Liver (tissue), 9 donors: Measurements from ENCODE around the gene GLB1L2. TPM values are rescaled to one million over a fixed set of nuclear protein-coding genes. Genes with fewer than 3 reads are reported as not detected.

ENCODE experiments used
- DNase-seq: peaks from one replicate; pipeline ENCODE4 v3.0.0-alpha.2; 2017; ENCODE audit warnings: low spot score
- H3K27ac ChIP-seq, 2 donors: one replicate each; pipeline ENCODE4 v1.7.0; 2013; ENCODE audit warnings: inconsistent platforms in 2 of 2, low read length in 2 of 2, control low read depth in 1 of 2, low read depth in 1 of 2, mild to moderate bottlenecking in 1 of 2
- H3K27me3 ChIP-seq, 4 donors: one replicate each; pipeline versions ENCODE4 v1.6.1 to v1.7.0; 2013; ENCODE audit warnings: low read length in 3 of 4, inconsistent platforms in 1 of 4, mild to moderate bottlenecking in 1 of 4, moderate library complexity in 1 of 4; ENCODE audit not compliant: control insufficient read depth in 4 of 4, insufficient read depth in 4 of 4
- H3K36me3 ChIP-seq, 4 donors: one replicate each; pipeline versions ENCODE4 v1.6.1 to v1.7.0; 2013; ENCODE audit warnings: low read length in 3 of 4, mild to moderate bottlenecking in 3 of 4, low read depth in 1 of 4, moderate library complexity in 1 of 4; ENCODE audit not compliant: control insufficient read depth in 4 of 4, insufficient read depth in 3 of 4
- H3K4me1 ChIP-seq, 4 donors: one replicate each; pipeline versions ENCODE4 v1.6.1 to v1.7.0; 2013; ENCODE audit warnings: low read length in 3 of 4, mild to moderate bottlenecking in 3 of 4, moderate library complexity in 1 of 4; ENCODE audit not compliant: control insufficient read depth in 4 of 4, insufficient read depth in 4 of 4
- H3K4me3 ChIP-seq, 3 donors: one replicate each; pipeline versions ENCODE4 v1.6.1 to v1.7.0; 2013; ENCODE audit warnings: low read length in 3 of 3, control low read depth in 1 of 3, low read depth in 1 of 3, mild to moderate bottlenecking in 1 of 3
- H3K9ac ChIP-seq, 2 donors: one replicate each; pipeline ENCODE4 v1.7.0; 2013; ENCODE audit warnings: low read length in 2 of 2, mild to moderate bottlenecking in 2 of 2, moderate library complexity in 2 of 2, control low read depth in 1 of 2, low read depth in 1 of 2
- H3K9me3 ChIP-seq, 4 donors: one replicate each; pipeline versions ENCODE4 v1.6.1 to v1.7.0; 2013; ENCODE audit warnings: low read length in 3 of 4; ENCODE audit not compliant: control insufficient read depth in 4 of 4
- FOXA1 ChIP-seq: IDR thresholded peaks from 2 replicates; pipeline ENCODE4 v1.6.1; 2016; ENCODE audit warnings: antibody characterized with exemption
- FOXA2 ChIP-seq: IDR thresholded peaks from 2 replicates; pipeline ENCODE4 v1.6.1; 2016; ENCODE audit warnings: antibody characterized with exemption
- GABPA ChIP-seq, 2 donors: IDR thresholded peaks in 1 of 2; conservative IDR thresholded peaks in 1 of 2; 2 replicates each; pipeline ENCODE4 v1.6.1; 2016; ENCODE audit warnings: antibody characterized with exemption in 2 of 2, mild to moderate bottlenecking in 1 of 2, moderate library complexity in 1 of 2
- HNF4G ChIP-seq: IDR thresholded peaks from 2 replicates; pipeline ENCODE4 v1.6.1; 2016; ENCODE audit warnings: antibody characterized with exemption
- JUND ChIP-seq, 2 donors: IDR thresholded peaks; 2 replicates each; pipeline ENCODE4 v1.6.1; 2016; ENCODE audit warnings: antibody characterized with exemption in 2 of 2
- NR2F2 ChIP-seq: IDR thresholded peaks from 2 replicates; pipeline ENCODE4 v1.6.1; 2016; ENCODE audit warnings: antibody characterized with exemption
- RAD21 ChIP-seq, 2 donors: IDR thresholded peaks; 2 replicates each; pipeline ENCODE4 v1.6.1; 2016; ENCODE audit warnings: antibody characterized with exemption in 2 of 2, mild to moderate bottlenecking in 2 of 2
- SP1 ChIP-seq: IDR thresholded peaks from 2 replicates; pipeline ENCODE4 v1.6.1; 2018; ENCODE audit warnings: antibody characterized with exemption, mild to moderate bottlenecking
- YY1 ChIP-seq: IDR thresholded peaks from 2 replicates; pipeline ENCODE4 v1.6.1; 2016; ENCODE audit warnings: antibody characterized with exemption, mild to moderate bottlenecking
- WGBS: extraction: QIAGEN DNeasy Blood & Tissue Kit; methylation state at CpG from one replicate; pipeline ENCODE4 v1.1.7; 2013; 5-methylcytosine and 5-hydroxymethylcytosine counted together
- polyA plus RNA-seq, 2 donors: library from polyadenylated mRNA; stranded (reverse) in 1 of 2; unstranded in 1 of 2; fragments of 200-250 nt in 1 of 2; fragments of >200 nt in 1 of 2; fragmentation: Nextera tagmentation in 1 of 2; extraction: Ambion mirVana in 1 of 2; gene quantifications; one replicate each; pipeline versions ENCODE4 v1.2.1 to v1.2.3, GENCODE V29; 2013 to 2015
- total RNA-seq, 2 donors: library from RNA; depleted of rRNA; stranded (reverse); fragments of >200 nt; gene quantifications; one replicate each; pipeline ENCODE4 v1.2.3, GENCODE V29; 2014
- TF ChIP-seq, protein P1 (sequence below): IDR thresholded peaks from 2 replicates; pipeline ENCODE4 v1.6.1; 2016; ENCODE audit warnings: antibody characterized with exemption
- TF ChIP-seq, protein P2 (sequence below): IDR thresholded peaks from 2 replicates; pipeline ENCODE4 v1.6.1; 2016; ENCODE audit warnings: antibody characterized with exemption, mild to moderate bottlenecking
- TF ChIP-seq, protein P3 (sequence below): IDR thresholded peaks from 2 replicates; pipeline ENCODE4 v1.6.1; 2016; ENCODE audit warnings: antibody characterized with exemption
- TF ChIP-seq, protein P4 (sequence below): fragments of 150-350 bp; IDR thresholded peaks from 2 replicates; pipeline ENCODE4 v1.5.1; 2017; ENCODE audit warnings: improper control_type of control experiment, low read depth, low read length; ENCODE audit not compliant: missing input control
- TF ChIP-seq, protein P5 (sequence below): IDR thresholded peaks from 2 replicates; pipeline ENCODE4 v1.6.1; 2016; ENCODE audit warnings: antibody characterized with exemption
- donor health status: healthy.
- donor health status: healthy.
- donor health status: healthy.
- donor health status: healthy.
- donor health status: healthy.

GLB1L2 gene
- total and polyA plus RNA-seq, 4 donors, result 0.23 to 0.50 (median 0.42) TPM

DNA sequence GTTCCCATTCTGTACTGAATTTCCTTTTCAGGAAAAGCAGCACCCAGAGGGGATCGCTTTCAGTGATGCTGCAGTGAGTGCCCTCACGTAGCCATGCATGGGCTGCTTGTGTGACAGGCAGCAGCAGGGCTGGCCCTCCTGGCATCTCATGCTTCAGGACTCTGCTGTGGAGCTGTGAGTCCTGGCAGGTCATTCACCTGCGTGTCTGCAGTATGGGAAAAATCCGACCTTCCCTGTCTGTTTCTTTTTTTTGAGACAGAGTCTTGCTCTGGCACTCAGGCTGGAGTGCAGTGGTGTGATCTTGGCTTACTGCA lies 13.4 kb downstream of the GLB1L2 start:
- no peaks in the 10 kb centered on the region for H3K4me1 ChIP-seq
- no peak overlapping the region for H3K9ac ChIP-seq
- 81% methylated on average over 4 of the region's 4 CpGs for WGBS
- no peaks in the 10 kb centered on the region for H3K36me3 ChIP-seq
- no peaks in the 10 kb centered on the region for H3K9me3 ChIP-seq
- DNase-seq, result no peak
- TF ChIP-seq GABPA (IDR thresholded peaks at IDR 0.05 in 1 of 2, conservative IDR thresholded peaks at IDR 0.05 in 1 of 2) (no peak), JUND (IDR thresholded peaks at IDR 0.05) (no peak), FOXA2 (no peak), YY1 (no peak), SP1 (no peak), NR2F2 (no peak)
- TF ChIP-seq, protein P1, sequence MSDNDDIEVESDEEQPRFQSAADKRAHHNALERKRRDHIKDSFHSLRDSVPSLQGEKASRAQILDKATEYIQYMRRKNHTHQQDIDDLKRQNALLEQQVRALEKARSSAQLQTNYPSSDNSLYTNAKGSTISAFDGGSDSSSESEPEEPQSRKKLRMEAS, result no peak
- TF ChIP-seq, protein P2, sequence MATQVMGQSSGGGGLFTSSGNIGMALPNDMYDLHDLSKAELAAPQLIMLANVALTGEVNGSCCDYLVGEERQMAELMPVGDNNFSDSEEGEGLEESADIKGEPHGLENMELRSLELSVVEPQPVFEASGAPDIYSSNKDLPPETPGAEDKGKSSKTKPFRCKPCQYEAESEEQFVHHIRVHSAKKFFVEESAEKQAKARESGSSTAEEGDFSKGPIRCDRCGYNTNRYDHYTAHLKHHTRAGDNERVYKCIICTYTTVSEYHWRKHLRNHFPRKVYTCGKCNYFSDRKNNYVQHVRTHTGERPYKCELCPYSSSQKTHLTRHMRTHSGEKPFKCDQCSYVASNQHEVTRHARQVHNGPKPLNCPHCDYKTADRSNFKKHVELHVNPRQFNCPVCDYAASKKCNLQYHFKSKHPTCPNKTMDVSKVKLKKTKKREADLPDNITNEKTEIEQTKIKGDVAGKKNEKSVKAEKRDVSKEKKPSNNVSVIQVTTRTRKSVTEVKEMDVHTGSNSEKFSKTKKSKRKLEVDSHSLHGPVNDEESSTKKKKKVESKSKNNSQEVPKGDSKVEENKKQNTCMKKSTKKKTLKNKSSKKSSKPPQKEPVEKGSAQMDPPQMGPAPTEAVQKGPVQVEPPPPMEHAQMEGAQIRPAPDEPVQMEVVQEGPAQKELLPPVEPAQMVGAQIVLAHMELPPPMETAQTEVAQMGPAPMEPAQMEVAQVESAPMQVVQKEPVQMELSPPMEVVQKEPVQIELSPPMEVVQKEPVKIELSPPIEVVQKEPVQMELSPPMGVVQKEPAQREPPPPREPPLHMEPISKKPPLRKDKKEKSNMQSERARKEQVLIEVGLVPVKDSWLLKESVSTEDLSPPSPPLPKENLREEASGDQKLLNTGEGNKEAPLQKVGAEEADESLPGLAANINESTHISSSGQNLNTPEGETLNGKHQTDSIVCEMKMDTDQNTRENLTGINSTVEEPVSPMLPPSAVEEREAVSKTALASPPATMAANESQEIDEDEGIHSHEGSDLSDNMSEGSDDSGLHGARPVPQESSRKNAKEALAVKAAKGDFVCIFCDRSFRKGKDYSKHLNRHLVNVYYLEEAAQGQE, result no peak
- TF ChIP-seq, protein P3, sequence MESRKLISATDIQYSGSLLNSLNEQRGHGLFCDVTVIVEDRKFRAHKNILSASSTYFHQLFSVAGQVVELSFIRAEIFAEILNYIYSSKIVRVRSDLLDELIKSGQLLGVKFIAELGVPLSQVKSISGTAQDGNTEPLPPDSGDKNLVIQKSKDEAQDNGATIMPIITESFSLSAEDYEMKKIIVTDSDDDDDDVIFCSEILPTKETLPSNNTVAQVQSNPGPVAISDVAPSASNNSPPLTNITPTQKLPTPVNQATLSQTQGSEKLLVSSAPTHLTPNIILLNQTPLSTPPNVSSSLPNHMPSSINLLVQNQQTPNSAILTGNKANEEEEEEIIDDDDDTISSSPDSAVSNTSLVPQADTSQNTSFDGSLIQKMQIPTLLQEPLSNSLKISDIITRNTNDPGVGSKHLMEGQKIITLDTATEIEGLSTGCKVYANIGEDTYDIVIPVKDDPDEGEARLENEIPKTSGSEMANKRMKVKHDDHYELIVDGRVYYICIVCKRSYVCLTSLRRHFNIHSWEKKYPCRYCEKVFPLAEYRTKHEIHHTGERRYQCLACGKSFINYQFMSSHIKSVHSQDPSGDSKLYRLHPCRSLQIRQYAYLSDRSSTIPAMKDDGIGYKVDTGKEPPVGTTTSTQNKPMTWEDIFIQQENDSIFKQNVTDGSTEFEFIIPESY, result no peak
- TF ChIP-seq, protein P4, sequence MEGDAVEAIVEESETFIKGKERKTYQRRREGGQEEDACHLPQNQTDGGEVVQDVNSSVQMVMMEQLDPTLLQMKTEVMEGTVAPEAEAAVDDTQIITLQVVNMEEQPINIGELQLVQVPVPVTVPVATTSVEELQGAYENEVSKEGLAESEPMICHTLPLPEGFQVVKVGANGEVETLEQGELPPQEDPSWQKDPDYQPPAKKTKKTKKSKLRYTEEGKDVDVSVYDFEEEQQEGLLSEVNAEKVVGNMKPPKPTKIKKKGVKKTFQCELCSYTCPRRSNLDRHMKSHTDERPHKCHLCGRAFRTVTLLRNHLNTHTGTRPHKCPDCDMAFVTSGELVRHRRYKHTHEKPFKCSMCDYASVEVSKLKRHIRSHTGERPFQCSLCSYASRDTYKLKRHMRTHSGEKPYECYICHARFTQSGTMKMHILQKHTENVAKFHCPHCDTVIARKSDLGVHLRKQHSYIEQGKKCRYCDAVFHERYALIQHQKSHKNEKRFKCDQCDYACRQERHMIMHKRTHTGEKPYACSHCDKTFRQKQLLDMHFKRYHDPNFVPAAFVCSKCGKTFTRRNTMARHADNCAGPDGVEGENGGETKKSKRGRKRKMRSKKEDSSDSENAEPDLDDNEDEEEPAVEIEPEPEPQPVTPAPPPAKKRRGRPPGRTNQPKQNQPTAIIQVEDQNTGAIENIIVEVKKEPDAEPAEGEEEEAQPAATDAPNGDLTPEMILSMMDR, result no peak
- no peaks in the 10 kb centered on the region for H3K27me3 ChIP-seq
- H3K27ac ChIP-seq, result no peak overlapping the region
- H3K4me3 ChIP-seq, result no peak overlapping the region

DNA sequence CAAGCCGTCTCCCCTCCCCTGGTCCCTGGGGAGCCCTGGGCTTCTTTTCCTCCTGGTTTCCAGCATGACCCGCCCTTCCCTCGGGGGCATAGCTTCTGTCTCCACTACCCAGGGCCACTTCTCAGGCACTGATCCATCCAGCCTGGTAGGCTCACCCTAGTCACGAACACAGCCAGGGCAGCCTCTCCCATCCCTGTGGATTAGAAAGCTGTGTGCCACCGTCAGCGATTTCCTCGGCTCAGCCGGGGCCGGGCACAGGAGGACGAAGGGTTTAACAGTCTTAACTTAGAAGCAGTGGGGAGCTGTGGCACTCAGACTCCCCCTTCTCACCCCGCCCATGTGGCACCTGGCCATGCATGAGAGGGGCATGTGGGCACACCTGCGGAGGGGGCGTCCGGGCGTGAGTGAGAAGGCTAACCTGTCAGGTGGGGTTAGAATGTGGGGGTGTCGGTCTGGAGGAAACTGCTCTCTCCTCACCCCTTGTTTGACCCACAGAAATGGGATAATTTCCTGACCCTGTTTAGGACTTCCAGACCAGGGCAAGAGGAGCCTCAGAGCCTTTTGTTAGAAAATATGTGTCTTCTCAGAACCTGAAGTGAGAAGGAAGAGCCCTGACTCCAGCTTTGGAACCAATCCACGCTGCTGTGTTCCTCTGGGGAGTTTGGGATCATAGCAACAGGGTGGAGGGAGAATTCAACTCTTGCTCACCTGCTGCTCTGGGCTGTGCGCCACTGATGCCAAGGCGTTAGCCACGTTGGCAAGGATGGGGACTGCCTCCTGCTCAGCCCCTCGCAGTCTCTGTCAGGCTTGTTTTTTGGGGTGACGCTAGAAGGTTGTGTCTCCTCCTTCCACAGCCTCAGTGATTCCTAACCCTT lies 14.6 kb downstream of the GLB1L2 start:
- Histone ChIP-seq H3K4me1 (no peaks in the 10 kb centered on the region), H3K36me3 (no peaks in the 10 kb centered on the region), H3K9me3 (no peaks in the 10 kb centered on the region), H3K4me3 (no peak overlapping the region), H3K27me3 (no peaks in the 10 kb centered on the region), H3K9ac (no peak overlapping the region), H3K27ac (no peak overlapping the region)
- peak; percentile 21 for DNase-seq
- TF ChIP-seq RAD21 (IDR thresholded peaks at IDR 0.05) (no peak), HNF4G (no peak), NR2F2 (no peak), FOXA1 (no peak), GABPA (IDR thresholded peaks at IDR 0.05 in 1 of 2, conservative IDR thresholded peaks at IDR 0.05 in 1 of 2) (no peak)
- TF ChIP-seq, protein P5, sequence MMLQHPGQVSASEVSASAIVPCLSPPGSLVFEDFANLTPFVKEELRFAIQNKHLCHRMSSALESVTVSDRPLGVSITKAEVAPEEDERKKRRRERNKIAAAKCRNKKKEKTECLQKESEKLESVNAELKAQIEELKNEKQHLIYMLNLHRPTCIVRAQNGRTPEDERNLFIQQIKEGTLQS, result no peak
- TF ChIP-seq, protein P4, result no peak
- 89% methylated on average over 22 of the region's 22 CpGs for WGBS
